Activated CD4-positive, alpha-beta T cell treated with anti-CD3 and anti-CD28 coated beads for 24 hours (primary cell): Measurements from ENCODE around the gene RGSL1.

Experiments
- DNase-seq, 2 donors: peaks; one replicate each; pipeline ENCODE4 v3.0.0-alpha.2; 2020; ENCODE audit warnings: low read depth in 2 of 2

RGSL1 gene

GRCh38 chr1:182549346-182549745 lies 99.4 kb downstream of the RGSL1 start:
- DNase-seq: no peak

GRCh38 chr1:182549811-182550210 lies 99.9 kb downstream of the RGSL1 start:
- DNase-seq: no peak

- no peak for DNase-seq
Observed at GRCh38 chr1:182552527-182552926, 102.6 kb downstream of the RGSL1 start.

- no peak for DNase-seq
Observed at GRCh38 chr1:182555493-182555892, 105.5 kb downstream of the RGSL1 start.

GRCh38 chr1:182556279-182556678 lies 106.3 kb downstream of the RGSL1 start:
- DNase-seq: no peak

- no peak for DNase-seq
Observed at GRCh38 chr1:182560392-182560984, 110.5 kb downstream of the RGSL1 start.

- DNase-seq: no peak
Observed at GRCh38 chr1:182561456-182561855, 111.5 kb downstream of the RGSL1 start.

GRCh38 chr1:182563095-182563494 lies 113.1 kb downstream of the RGSL1 start:
- no peak for DNase-seq

- no peak for DNase-seq
Observed at GRCh38 chr1:182564406-182565004, 114.6 kb downstream of the RGSL1 start.

- DNase-seq: no peak
Observed at GRCh38 chr1:182565537-182565936, 115.6 kb downstream of the RGSL1 start.

- DNase-seq: no peak
Observed at GRCh38 chr1:182567629-182568028, 117.7 kb downstream of the RGSL1 start.

GRCh38 chr1:182568647-182569284 lies 118.8 kb downstream of the RGSL1 start:
- no peak for DNase-seq

GRCh38 chr1:182569939-182570610 lies 120.1 kb downstream of the RGSL1 start:
- DNase-seq: no peak

GRCh38 chr1:182570611-182570970 lies 120.6 kb downstream of the RGSL1 start:
- DNase-seq: no peak

- DNase-seq: no peak
Observed at GRCh38 chr1:182574156-182574555, 124.2 kb downstream of the RGSL1 start.

- no peak for DNase-seq
Observed at GRCh38 chr1:182575540-182576149, 125.7 kb downstream of the RGSL1 start.

- DNase-seq: no peak
Observed at GRCh38 chr1:182580736-182581135, 130.8 kb downstream of the RGSL1 start.

GRCh38 chr1:182584746-182585145 lies 134.8 kb downstream of the RGSL1 start:
- DNase-seq: no peak

GRCh38 chr1:182586380-182586779 lies 136.4 kb downstream of the RGSL1 start:
- DNase-seq: no peak

- no peak for DNase-seq
Observed at GRCh38 chr1:182587093-182587492, 137.1 kb downstream of the RGSL1 start.

- DNase-seq: no peak
Observed at GRCh38 chr1:182587666-182588499, 137.9 kb downstream of the RGSL1 start.
